BE2C (cell line): ENCODE data around the gene PXYLP1.

Experiments
- DNase-seq: peaks from one replicate; pipeline ENCODE4 v3.0.0-alpha.2; 2020
- H3K27me3 ChIP-seq: fragments of 250-450 bp; sonication (Bioruptor Pico); 2 replicates; pipeline ENCODE4 v1.5.1; 2020; ENCODE audit warnings: mild to moderate bottlenecking
- H3K36me3 ChIP-seq: fragments of 250-450 bp; sonication (Bioruptor Pico); 2 replicates; pipeline ENCODE4 v1.5.1; 2020; ENCODE audit warnings: mild to moderate bottlenecking
- H3K4me1 ChIP-seq: fragments of 250-450 bp; sonication (Bioruptor Pico); 2 replicates; pipeline ENCODE4 v1.5.1; 2020
- H3K4me3 ChIP-seq: 2 replicates; pipeline ENCODE4 v1.5.1; 2011; ENCODE audit warnings: low read depth, low read length
- H3K9me3 ChIP-seq: fragments of 250-450 bp; sonication (Bioruptor Pico); 2 replicates; pipeline ENCODE4 v1.5.1; 2020
- TF ChIP-seq, protein P1 (sequence below): IDR thresholded peaks from 2 replicates; pipeline ENCODE4 v1.5.1; 2012; ENCODE audit warnings: mild to moderate bottlenecking, low read depth, low read length

Gene PXYLP1

GRCh38 chr3:141242377-141243092 is 10.9 kb downstream of the PXYLP1 start:
- H3K4me3 ChIP-seq: no peak overlapping the region
- peaks cover 35% of the 10 kb centered on the region for H3K4me1 ChIP-seq
- peaks cover 3% of the 10 kb centered on the region; the same call in 1 of the 2 replicates for H3K9me3 ChIP-seq
- peaks cover 10% of the 10 kb centered on the region for H3K36me3 ChIP-seq
- DNase-seq: no peak
- H3K27me3 ChIP-seq: no peaks in the 10 kb centered on the region
- TF ChIP-seq, protein P1, sequence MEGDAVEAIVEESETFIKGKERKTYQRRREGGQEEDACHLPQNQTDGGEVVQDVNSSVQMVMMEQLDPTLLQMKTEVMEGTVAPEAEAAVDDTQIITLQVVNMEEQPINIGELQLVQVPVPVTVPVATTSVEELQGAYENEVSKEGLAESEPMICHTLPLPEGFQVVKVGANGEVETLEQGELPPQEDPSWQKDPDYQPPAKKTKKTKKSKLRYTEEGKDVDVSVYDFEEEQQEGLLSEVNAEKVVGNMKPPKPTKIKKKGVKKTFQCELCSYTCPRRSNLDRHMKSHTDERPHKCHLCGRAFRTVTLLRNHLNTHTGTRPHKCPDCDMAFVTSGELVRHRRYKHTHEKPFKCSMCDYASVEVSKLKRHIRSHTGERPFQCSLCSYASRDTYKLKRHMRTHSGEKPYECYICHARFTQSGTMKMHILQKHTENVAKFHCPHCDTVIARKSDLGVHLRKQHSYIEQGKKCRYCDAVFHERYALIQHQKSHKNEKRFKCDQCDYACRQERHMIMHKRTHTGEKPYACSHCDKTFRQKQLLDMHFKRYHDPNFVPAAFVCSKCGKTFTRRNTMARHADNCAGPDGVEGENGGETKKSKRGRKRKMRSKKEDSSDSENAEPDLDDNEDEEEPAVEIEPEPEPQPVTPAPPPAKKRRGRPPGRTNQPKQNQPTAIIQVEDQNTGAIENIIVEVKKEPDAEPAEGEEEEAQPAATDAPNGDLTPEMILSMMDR: no peak

- TF ChIP-seq, protein P1: no peak
- peak; percentile 88 for DNase-seq
- no peak overlapping the region for H3K4me3 ChIP-seq
- peaks cover 3% of the 10 kb centered on the region; the same call in 1 of the 2 replicates for H3K9me3 ChIP-seq
- H3K27me3 ChIP-seq: no peaks in the 10 kb centered on the region
- H3K4me1 ChIP-seq: peaks cover 29% of the 10 kb centered on the region
- H3K36me3 ChIP-seq: peaks cover 8% of the 10 kb centered on the region
These were observed 11.7 kb downstream of the PXYLP1 start for GRCh38 chr3:141243271-141243707.

DNA sequence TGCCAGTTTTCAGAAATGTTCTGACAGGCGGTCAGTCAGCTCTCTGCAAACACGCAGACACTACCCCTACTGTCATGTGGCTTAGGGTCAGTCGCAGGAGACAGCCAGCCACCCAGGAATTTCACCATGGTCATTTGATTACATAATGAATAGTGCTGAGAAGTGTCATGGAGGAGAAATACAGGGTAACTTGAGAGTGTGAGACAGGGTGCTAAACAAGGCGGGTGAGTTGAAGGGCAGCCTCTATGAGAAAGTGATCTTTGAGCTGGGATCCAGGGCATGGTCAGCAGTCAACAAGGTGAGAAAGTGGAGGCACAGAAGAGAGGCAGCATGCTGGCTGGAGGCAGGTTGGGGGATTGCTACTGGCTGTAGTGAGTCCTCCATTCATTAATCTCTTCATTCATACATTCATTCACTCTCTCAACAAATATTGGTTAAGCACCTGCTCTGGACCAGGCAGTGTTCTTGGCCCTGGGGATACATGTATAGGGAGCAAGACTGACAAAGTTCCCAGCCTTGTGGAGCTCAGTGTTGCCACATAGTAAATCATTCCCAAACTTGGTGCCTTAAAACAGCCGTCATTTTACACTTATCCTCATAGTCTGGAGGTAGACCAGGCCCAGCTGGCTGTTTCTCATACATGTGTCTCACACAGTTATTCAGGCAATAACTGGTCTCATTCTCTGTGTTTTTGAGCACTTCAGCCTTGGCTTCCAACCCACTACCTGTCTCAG is 14.8 kb downstream of the PXYLP1 start:
- Histone ChIP-seq H3K36me3 (peaks cover 11% of the 10 kb centered on the region), H3K27me3 (no peaks in the 10 kb centered on the region), H3K9me3 (peaks cover 3% of the 10 kb centered on the region; the same call in 1 of the 2 replicates), H3K4me1 (peaks cover 13% of the 10 kb centered on the region), H3K4me3 (no peak overlapping the region)
- DNase-seq: no peak
- TF ChIP-seq, protein P1: no peak

- no peak for DNase-seq
- H3K27me3 ChIP-seq: no peaks in the 10 kb centered on the region
- no peak overlapping the region for H3K4me3 ChIP-seq
- H3K36me3 ChIP-seq: peaks cover 13% of the 10 kb centered on the region
- peaks cover 13% of the 10 kb centered on the region for H3K4me1 ChIP-seq
- TF ChIP-seq, protein P1: no peak
- peaks cover 3% of the 10 kb centered on the region; the same call in 1 of the 2 replicates for H3K9me3 ChIP-seq
These were observed 15.3 kb downstream of the PXYLP1 start for GRCh38 chr3:141246958-141247301.

- Histone ChIP-seq H3K36me3 (peaks cover 6% of the 10 kb centered on the region), H3K27me3 (no peaks in the 10 kb centered on the region), H3K9me3 (no peaks in the 10 kb centered on the region), H3K4me3 (no peak overlapping the region), H3K4me1 (peaks cover 5% of the 10 kb centered on the region)
- TF ChIP-seq, protein P1: no peak
- DNase-seq: no peak
These were observed 16.4 kb downstream of the PXYLP1 start for GRCh38 chr3:141248064-141248463.

- H3K4me3 ChIP-seq: no peak overlapping the region
- no peaks in the 10 kb centered on the region for H3K9me3 ChIP-seq
- TF ChIP-seq, protein P1: no peak
- H3K4me1 ChIP-seq: no peaks in the 10 kb centered on the region
- H3K27me3 ChIP-seq: no peaks in the 10 kb centered on the region
- no peak for DNase-seq
- peaks cover 6% of the 10 kb centered on the region; the same call in 1 of the 2 replicates for H3K36me3 ChIP-seq
These were observed 17.4 kb downstream of the PXYLP1 start for GRCh38 chr3:141249041-141249440.
